Neuronal stem cell (in vitro differentiated cells): ENCODE measurements around the gene DNAL4.

ENCODE experiments used
- DNase-seq: peaks from one replicate; pipeline ENCODE4 v3.0.0-alpha.2; 2013; ENCODE audit warnings: low spot score
- H2AFZ ChIP-seq: one replicate; pipeline ENCODE4 v1.6.1; 2013; ENCODE audit warnings: mild to moderate bottlenecking, low read length, inconsistent platforms
- H2AK5ac ChIP-seq: 2 replicates; pipeline ENCODE4 v1.6.1; 2013; ENCODE audit warnings: low read depth, mild to moderate bottlenecking, inconsistent platforms, low read length, moderate library complexity, mixed read lengths
- H2BK120ac ChIP-seq: 2 replicates; pipeline ENCODE4 v1.6.1; 2013; ENCODE audit warnings: low read depth, mild to moderate bottlenecking, inconsistent platforms, low read length, moderate library complexity, mixed read lengths
- H2BK12ac ChIP-seq: one replicate; pipeline ENCODE4 v1.6.1; 2013; ENCODE audit warnings: low read length, inconsistent platforms
- H2BK15ac ChIP-seq: 2 replicates; pipeline ENCODE4 v1.6.1; 2013; ENCODE audit warnings: mild to moderate bottlenecking, low read length, inconsistent platforms, mixed read lengths
- H2BK5ac ChIP-seq: one replicate; pipeline ENCODE4 v1.6.1; 2013; ENCODE audit warnings: inconsistent platforms, mild to moderate bottlenecking, low read length, moderate library complexity
- H3K14ac ChIP-seq: one replicate; pipeline ENCODE4 v1.6.1; 2013; ENCODE audit warnings: low read length, inconsistent platforms
- H3K18ac ChIP-seq: 2 replicates; pipeline ENCODE4 v1.6.1; 2013; ENCODE audit warnings: low read length, inconsistent platforms
- H3K23ac ChIP-seq: 2 replicates; pipeline ENCODE4 v1.6.1; 2013; ENCODE audit warnings: low read depth, mild to moderate bottlenecking, mixed read lengths, low read length, inconsistent platforms; ENCODE audit not compliant: poor library complexity
- H3K27ac ChIP-seq: replicated peaks from 3 replicates; pipeline ENCODE4 v1.5.1; 2013; ENCODE audit warnings: low read length, inconsistent platforms
- H3K27me3 ChIP-seq, 3 experiments: 2 replicates each; pipeline ENCODE4 v1.6.1; 2013; ENCODE audit warnings: low read length in 3 of 3, mild to moderate bottlenecking in 2 of 3, inconsistent platforms in 1 of 3, low read depth in 1 of 3, mixed read lengths in 1 of 3, moderate library complexity in 1 of 3; ENCODE audit not compliant: control insufficient read depth in 3 of 3, insufficient read depth in 3 of 3
- H3K36me3 ChIP-seq, 2 donors: replicated peaks in 1 of 2; 2 replicates each; pipeline ENCODE4 v1.6.1; 2013; ENCODE audit warnings: low read length in 2 of 2; ENCODE audit not compliant: control insufficient read depth in 2 of 2, insufficient read depth in 2 of 2
- H3K4ac ChIP-seq: 2 replicates; pipeline ENCODE4 v1.6.1; 2013; ENCODE audit warnings: inconsistent platforms, mild to moderate bottlenecking, low read length, moderate library complexity
- H3K4me1 ChIP-seq, 2 donors: 1 replicate in 1 of 2; 2 replicates in 1 of 2; pipeline ENCODE4 v1.6.1; 2013; ENCODE audit warnings: low read length in 2 of 2, low read depth in 1 of 2; ENCODE audit not compliant: control insufficient read depth in 2 of 2, insufficient read depth in 1 of 2
- H3K4me2 ChIP-seq: one replicate; pipeline ENCODE4 v1.6.1; 2013; ENCODE audit warnings: mild to moderate bottlenecking, low read length, inconsistent platforms; ENCODE audit not compliant: insufficient read depth, poor library complexity, severe bottlenecking
- H3K4me3 ChIP-seq, 2 donors: 2 replicates each; pipeline ENCODE4 v1.5.1; 2013; ENCODE audit warnings: low read length in 2 of 2, mild to moderate bottlenecking in 2 of 2, inconsistent platforms in 1 of 2, moderate library complexity in 1 of 2
- H3K79me1 ChIP-seq: one replicate; pipeline ENCODE4 v1.6.1; 2013; ENCODE audit warnings: low read depth, mild to moderate bottlenecking, inconsistent platforms, low read length, moderate library complexity
- H3K9ac ChIP-seq: one replicate; pipeline ENCODE4 v1.6.1; 2013; ENCODE audit warnings: mild to moderate bottlenecking, low read depth, low read length, inconsistent platforms; ENCODE audit not compliant: poor library complexity
- H3K9me3 ChIP-seq, 2 donors: replicated peaks in 1 of 2; 2 replicates each; pipeline versions ENCODE3 to v1.6.1; 2013; ENCODE audit warnings: low read length in 2 of 2, mild to moderate bottlenecking in 2 of 2, inconsistent platforms in 1 of 2, low read depth in 1 of 2, mixed read lengths in 1 of 2, moderate library complexity in 1 of 2; ENCODE audit not compliant: control insufficient read depth in 2 of 2, insufficient read depth in 1 of 2
- H4K8ac ChIP-seq: one replicate; pipeline ENCODE4 v1.6.1; 2013; ENCODE audit warnings: low read depth, mild to moderate bottlenecking, inconsistent platforms, low read length, moderate library complexity
- H4K91ac ChIP-seq: one replicate; pipeline ENCODE4 v1.6.1; 2013; ENCODE audit warnings: low read length, low read depth, mild to moderate bottlenecking, inconsistent platforms; ENCODE audit not compliant: poor library complexity
- WGBS, 2 donors: extraction: QIAGEN DNeasy Blood & Tissue Kit; methylation state at CpG; one replicate each; pipeline ENCODE4 v1.1.7; 2013; ENCODE audit warnings: missing lambda C conversion rate in 2 of 2, mixed read lengths in 1 of 2; ENCODE audit not compliant: insufficient read length in 2 of 2, insufficient replicate concordance in 1 of 2; ENCODE audit errors: extremely low coverage in 2 of 2; 5-methylcytosine and 5-hydroxymethylcytosine counted together

Gene DNAL4

DNA sequence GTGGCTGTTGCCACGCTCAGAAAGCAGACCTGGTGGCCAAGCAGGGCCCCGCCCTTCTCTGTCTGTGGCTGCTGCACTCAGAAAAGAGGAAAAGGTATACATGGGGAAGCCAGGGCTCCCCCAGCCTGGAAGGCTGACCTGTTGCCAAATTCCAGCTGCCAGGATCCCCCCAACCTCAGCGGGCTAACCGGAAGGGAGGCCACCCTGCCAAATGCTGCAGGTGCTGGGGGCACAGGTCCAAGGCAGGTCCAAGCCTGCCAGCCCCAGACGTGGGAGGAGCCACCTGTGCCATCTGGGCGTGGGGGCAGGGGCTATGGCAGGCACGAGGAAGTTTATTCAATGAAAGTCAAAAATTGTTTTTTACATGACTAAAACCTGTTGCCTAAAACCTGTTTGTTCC, 47.3 kb upstream of the DNAL4 start:
- H4K8ac ChIP-seq, result no peak overlapping the region
- no peak overlapping the region for H2BK120ac ChIP-seq
- H2BK12ac ChIP-seq, result no peak overlapping the region
- no peak overlapping the region for H3K4ac ChIP-seq
- H3K9me3 ChIP-seq, result no peaks in the 10 kb centered on the region
- H3K4me3 ChIP-seq, result no peak overlapping the region
- no CpG with 5 or more reads among the region's 7 CpGs for WGBS, 2 donors
- H2BK15ac ChIP-seq, result no peak overlapping the region
- no peaks in the 10 kb centered on the region for H3K36me3 ChIP-seq
- no peak overlapping the region for H3K4me2 ChIP-seq
- H3K23ac ChIP-seq, result no peak overlapping the region
- H3K27me3 ChIP-seq, result peaks cover 3 to 70% (median 37%) of the 10 kb centered on the region in 3 experiments
- no peaks in the 10 kb centered on the region for H3K4me1 ChIP-seq
- no peak overlapping the region for H2BK5ac ChIP-seq
- H3K9ac ChIP-seq, result no peak overlapping the region
- DNase-seq, result no peak
- H3K27ac ChIP-seq, result no peak overlapping the region
- H3K79me1 ChIP-seq, result peaks cover 5% of the 10 kb centered on the region
- no peak overlapping the region for H2AK5ac ChIP-seq
- peak overlapping the region; percentile 60 for H3K18ac ChIP-seq
- H4K91ac ChIP-seq, result no peak overlapping the region
- no peak overlapping the region for H2AFZ ChIP-seq
- no peak overlapping the region for H3K14ac ChIP-seq

DNA sequence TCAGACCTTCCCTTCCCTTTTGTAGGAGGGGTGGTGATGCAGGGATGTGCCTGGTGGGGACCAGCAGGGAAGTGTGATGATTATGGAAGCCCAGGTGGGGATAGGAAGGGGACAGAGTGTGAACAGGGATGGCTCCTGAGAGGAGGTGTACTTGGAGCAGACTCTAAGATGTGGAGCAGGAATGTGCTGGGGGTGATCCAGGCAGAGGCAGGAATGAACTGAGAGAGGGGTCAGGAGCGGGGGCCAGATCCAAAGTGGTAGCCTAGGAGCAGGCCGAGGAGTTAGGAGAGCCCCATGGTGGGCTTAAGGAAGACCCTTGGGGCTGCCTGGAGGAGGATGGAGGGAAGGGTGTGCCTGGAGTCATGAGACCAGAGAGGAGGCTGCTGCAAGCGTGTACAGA, 46.2 kb upstream of the DNAL4 start:
- no peak overlapping the region for H3K4ac ChIP-seq
- no peaks in the 10 kb centered on the region for H3K36me3 ChIP-seq
- no peak for DNase-seq
- H3K27me3 ChIP-seq, result peaks cover 3 to 69% (median 32%) of the 10 kb centered on the region in 3 experiments
- H2BK5ac ChIP-seq, result no peak overlapping the region
- no CpG with 5 or more reads among the region's 3 CpGs for WGBS, 2 donors
- H3K23ac ChIP-seq, result no peak overlapping the region
- no peak overlapping the region for H4K91ac ChIP-seq
- peaks cover 5% of the 10 kb centered on the region for H3K79me1 ChIP-seq
- no peak overlapping the region for H2BK15ac ChIP-seq
- no peak overlapping the region for H3K18ac ChIP-seq
- H4K8ac ChIP-seq, result no peak overlapping the region
- no peaks in the 10 kb centered on the region for H3K4me1 ChIP-seq
- H3K4me2 ChIP-seq, result no peak overlapping the region
- H3K9ac ChIP-seq, result no peak overlapping the region
- no peak overlapping the region for H2BK12ac ChIP-seq
- H2BK120ac ChIP-seq, result no peak overlapping the region
- no peaks in the 10 kb centered on the region for H3K9me3 ChIP-seq
- no peak overlapping the region for H3K27ac ChIP-seq
- no peak overlapping the region for H3K14ac ChIP-seq
- H3K4me3 ChIP-seq, result no peak overlapping the region
- no peak overlapping the region for H2AK5ac ChIP-seq
- no peak overlapping the region for H2AFZ ChIP-seq

DNA sequence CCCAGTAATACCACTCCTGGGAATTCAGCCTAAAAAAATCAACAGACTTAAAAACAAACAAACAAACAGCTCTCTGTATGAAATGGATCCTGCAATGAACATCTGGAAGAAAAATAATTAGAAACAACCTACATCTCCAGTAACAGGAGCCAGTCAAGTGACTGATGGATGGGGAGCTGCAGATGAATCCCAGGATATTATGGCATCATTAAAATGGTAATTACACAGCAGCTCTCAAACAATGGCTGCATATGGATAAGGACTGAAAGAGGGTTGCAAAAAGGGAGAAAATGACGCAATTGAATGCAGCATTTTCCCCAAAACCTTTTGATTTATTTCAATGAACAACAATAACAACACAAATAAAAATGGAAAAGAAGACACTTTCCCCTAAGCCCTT, 45.7 kb upstream of the DNAL4 start:
- no peak overlapping the region for H2BK120ac ChIP-seq
- no peak overlapping the region for H3K4me2 ChIP-seq
- no peak overlapping the region for H4K8ac ChIP-seq
- no peak overlapping the region for H3K4me3 ChIP-seq
- H3K79me1 ChIP-seq, result peaks cover 5% of the 10 kb centered on the region
- no peak overlapping the region for H2AFZ ChIP-seq
- no peak overlapping the region for H3K18ac ChIP-seq
- H3K9me3 ChIP-seq, result no peaks in the 10 kb centered on the region
- no peak overlapping the region for H4K91ac ChIP-seq
- H3K14ac ChIP-seq, result no peak overlapping the region
- no peaks in the 10 kb centered on the region for H3K36me3 ChIP-seq
- H2BK5ac ChIP-seq, result no peak overlapping the region
- no peak overlapping the region for H3K23ac ChIP-seq
- H3K4ac ChIP-seq, result no peak overlapping the region
- H2BK15ac ChIP-seq, result no peak overlapping the region
- H2AK5ac ChIP-seq, result no peak overlapping the region
- DNase-seq, result no peak
- H2BK12ac ChIP-seq, result no peak overlapping the region
- H3K4me1 ChIP-seq, result no peaks in the 10 kb centered on the region
- H3K27me3 ChIP-seq, result peaks cover 3 to 69% (median 28%) of the 10 kb centered on the region in 3 experiments
- H3K27ac ChIP-seq, result no peak overlapping the region
- no CpG with 5 or more reads among the region's 1 CpG for WGBS, 2 donors
- H3K9ac ChIP-seq, result no peak overlapping the region

DNA sequence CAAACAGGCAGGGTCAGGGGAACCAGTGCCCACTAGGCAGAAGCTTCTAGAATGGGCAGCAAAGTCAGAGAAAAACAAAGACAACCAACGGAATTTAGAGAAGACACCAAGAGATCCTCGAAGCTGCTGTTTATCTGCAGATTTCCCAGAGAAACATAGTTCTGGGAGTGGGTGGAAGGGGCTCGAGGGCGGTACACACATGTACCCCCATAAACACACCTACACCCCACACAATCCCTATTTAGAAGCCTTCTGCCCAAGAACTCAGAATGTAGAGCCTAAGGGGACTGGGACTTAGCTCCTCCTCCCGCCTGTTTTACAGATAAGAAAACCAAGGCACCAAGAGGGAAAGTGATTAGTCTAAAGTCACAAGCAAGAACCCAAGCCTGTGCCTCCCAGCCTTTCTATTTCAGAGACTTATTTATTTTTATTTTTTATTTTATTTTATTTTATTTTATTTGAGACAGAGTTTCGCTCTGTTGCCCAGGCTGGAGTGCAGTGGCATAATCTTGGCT, 43.5 kb upstream of the DNAL4 start:
- H3K9me3 ChIP-seq, result no peaks in the 10 kb centered on the region
- no peak overlapping the region for H4K91ac ChIP-seq
- H2BK5ac ChIP-seq, result no peak overlapping the region
- no CpG with 5 or more reads among the region's 6 CpGs for WGBS, 2 donors
- H3K4me2 ChIP-seq, result no peak overlapping the region
- H3K18ac ChIP-seq, result peak overlapping the region; percentile 29
- no peak overlapping the region for H3K27ac ChIP-seq
- H3K79me1 ChIP-seq, result peaks cover 5% of the 10 kb centered on the region
- no peaks in the 10 kb centered on the region for H3K4me1 ChIP-seq
- H3K4me3 ChIP-seq, result no peak overlapping the region
- DNase-seq, result no peak
- no peak overlapping the region for H3K9ac ChIP-seq
- no peak overlapping the region for H3K14ac ChIP-seq
- no peaks in the 10 kb centered on the region for H3K36me3 ChIP-seq
- no peak overlapping the region for H2BK12ac ChIP-seq
- no peak overlapping the region for H3K23ac ChIP-seq
- peaks cover 2 to 69% (median 16%) of the 10 kb centered on the region in 3 experiments for H3K27me3 ChIP-seq
- H3K4ac ChIP-seq, result no peak overlapping the region
- no peak overlapping the region for H2BK120ac ChIP-seq
- H2AK5ac ChIP-seq, result no peak overlapping the region
- no peak overlapping the region for H2AFZ ChIP-seq
- no peak overlapping the region for H4K8ac ChIP-seq
- H2BK15ac ChIP-seq, result no peak overlapping the region
